Measurements from ENCODE around the gene DMRT3. TPM values are rescaled to one million over a fixed set of nuclear protein-coding genes. Genes with fewer than 3 reads are reported as not detected.

The DMRT3 gene
- total and polyA plus RNA-seq, 3 donors from 2014 or later: 6.3 to 11.8 (median 6.7) TPM

DNA sequence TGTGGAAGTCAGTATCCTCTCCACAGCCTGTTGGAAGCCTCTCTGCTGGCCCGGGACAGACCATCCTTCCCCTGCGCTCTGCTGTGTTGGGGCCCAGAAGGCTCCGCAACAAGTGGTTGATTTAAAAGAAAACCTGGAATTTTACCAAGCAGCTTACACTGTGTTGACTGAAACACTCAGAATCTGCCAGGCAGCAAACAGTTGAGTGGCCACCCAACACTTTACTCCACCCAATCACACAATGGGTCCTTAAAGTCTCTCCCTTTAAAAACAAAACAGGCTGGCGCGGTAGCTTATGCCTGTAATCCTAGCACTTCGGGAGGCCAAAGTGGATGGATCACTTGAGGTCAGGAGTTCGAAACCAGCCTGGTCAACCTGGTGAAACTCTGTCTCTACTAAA, 28.0 kb upstream of the DMRT3 start:
- WGBS, 2 donors: 83 to 94% methylated on average over 7 of the region's 7 CpGs
- Histone ChIP-seq H3K4me3 (no peak overlapping the region), H3K4me1 (no peaks in the 10 kb centered on the region), H3K9me3 (no peaks in the 10 kb centered on the region), H3K36me3 (ENCODE audit: low read depth, missing control alignments) (no peaks in the 10 kb centered on the region), H3K27ac (no peak overlapping the region), H3K27me3 (no peaks in the 10 kb centered on the region)
- intact Hi-C loops (cut with DNase I; ENCODE audit: low total_unique reads): no loop called here
- TF ChIP-seq POLR2A (IDR thresholded peaks at IDR 0.05): no peak
- TF ChIP-seq, protein P1, sequence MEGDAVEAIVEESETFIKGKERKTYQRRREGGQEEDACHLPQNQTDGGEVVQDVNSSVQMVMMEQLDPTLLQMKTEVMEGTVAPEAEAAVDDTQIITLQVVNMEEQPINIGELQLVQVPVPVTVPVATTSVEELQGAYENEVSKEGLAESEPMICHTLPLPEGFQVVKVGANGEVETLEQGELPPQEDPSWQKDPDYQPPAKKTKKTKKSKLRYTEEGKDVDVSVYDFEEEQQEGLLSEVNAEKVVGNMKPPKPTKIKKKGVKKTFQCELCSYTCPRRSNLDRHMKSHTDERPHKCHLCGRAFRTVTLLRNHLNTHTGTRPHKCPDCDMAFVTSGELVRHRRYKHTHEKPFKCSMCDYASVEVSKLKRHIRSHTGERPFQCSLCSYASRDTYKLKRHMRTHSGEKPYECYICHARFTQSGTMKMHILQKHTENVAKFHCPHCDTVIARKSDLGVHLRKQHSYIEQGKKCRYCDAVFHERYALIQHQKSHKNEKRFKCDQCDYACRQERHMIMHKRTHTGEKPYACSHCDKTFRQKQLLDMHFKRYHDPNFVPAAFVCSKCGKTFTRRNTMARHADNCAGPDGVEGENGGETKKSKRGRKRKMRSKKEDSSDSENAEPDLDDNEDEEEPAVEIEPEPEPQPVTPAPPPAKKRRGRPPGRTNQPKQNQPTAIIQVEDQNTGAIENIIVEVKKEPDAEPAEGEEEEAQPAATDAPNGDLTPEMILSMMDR (IDR thresholded peaks at IDR 0.05): no peak
- no peak for DNase-seq

DNA sequence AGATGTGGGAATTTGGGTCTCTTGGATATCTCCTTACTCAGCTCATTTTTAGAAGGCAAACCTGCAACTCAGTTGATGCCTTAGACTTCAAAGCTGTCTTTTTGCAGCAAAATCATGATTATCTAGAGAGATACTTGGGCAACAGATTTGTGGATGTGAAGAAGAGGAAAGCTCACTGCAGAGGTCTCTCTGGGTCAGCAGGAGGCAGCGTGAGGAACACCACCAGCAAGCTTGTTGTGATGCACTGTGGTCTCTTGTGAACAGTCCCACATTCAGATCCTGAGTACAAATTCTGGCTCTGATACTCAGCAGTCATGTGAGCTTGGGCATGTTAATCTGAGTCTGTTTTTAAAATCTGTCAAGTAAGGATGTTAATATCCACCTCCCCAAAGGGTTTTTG, 26.3 kb upstream of the DMRT3 start:
- TF ChIP-seq, protein P1 (IDR thresholded peaks at IDR 0.05): no peak
- TF ChIP-seq POLR2A (IDR thresholded peaks at IDR 0.05): no peak
- DNase-seq: no peak
- intact Hi-C loops (cut with DNase I; ENCODE audit: low total_unique reads): no loop called here
- no peak overlapping the region for H3K27ac ChIP-seq
- no peak overlapping the region for H3K4me3 ChIP-seq
- H3K4me1 ChIP-seq: no peaks in the 10 kb centered on the region
- no peaks in the 10 kb centered on the region for H3K36me3 ChIP-seq (ENCODE audit: low read depth, missing control alignments)
- no peaks in the 10 kb centered on the region for H3K9me3 ChIP-seq
- no peaks in the 10 kb centered on the region for H3K27me3 ChIP-seq
- 74 to 100% methylated on average over 1 of the region's 1 CpG for WGBS, 2 donors

DNA sequence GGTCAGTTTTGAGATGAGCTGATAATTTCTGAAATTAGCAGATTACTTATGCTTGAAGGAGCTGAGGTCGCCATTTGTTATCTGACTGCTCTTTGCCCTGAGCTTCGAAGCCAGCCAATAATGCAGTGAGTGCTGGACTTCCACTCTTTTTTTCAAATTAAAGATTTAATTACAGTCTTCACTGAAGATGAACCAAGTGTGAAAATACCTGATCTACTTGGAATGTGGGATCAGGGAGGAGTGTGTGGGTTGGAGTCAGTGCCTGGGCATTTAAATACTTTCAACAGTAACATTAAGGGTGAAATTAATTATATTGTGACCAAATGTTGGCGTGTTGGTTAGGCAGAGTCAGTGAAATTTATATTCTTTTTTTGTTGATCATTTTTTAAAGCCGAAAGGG, 23.9 kb upstream of the DMRT3 start:
- no peak overlapping the region for H3K27ac ChIP-seq
- WGBS, 2 donors: 46 to 61% methylated on average over 4 of the region's 4 CpGs
- H3K27me3 ChIP-seq: no peaks in the 10 kb centered on the region
- H3K9me3 ChIP-seq: no peaks in the 10 kb centered on the region
- intact Hi-C loops (cut with DNase I; ENCODE audit: low total_unique reads): no loop called here
- no peak overlapping the region for H3K4me3 ChIP-seq
- TF ChIP-seq POLR2A (IDR thresholded peaks at IDR 0.05): no peak
- TF ChIP-seq, protein P1 (IDR thresholded peaks at IDR 0.05): no peak
- H3K4me1 ChIP-seq: no peaks in the 10 kb centered on the region
- H3K36me3 ChIP-seq (ENCODE audit: low read depth, missing control alignments): no peaks in the 10 kb centered on the region
- no peak for DNase-seq

DNA sequence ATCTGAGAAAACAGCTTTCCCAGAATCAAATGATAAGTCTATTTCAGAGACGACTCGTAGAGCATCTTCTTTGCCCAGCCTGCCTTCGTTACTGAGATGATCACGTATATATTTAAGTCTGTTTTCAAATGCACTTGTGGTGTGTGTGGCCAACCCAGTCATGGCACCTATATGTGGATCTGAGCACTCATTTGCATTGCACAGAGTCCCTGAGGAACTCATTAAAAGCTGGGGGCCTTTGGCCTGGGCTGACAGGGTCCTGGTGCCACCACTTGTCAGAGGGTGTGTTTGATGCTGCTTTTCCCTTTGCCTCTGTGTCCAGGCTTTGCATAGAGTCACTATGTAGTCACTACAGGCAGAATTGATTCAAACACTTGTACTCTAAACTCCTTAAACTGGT, 17.4 kb upstream of the DMRT3 start:
- intact Hi-C loops (cut with DNase I; ENCODE audit: low total_unique reads): no loop called here
- no peak overlapping the region for H3K4me3 ChIP-seq
- 91 to 93% methylated on average over 4 of the region's 4 CpGs for WGBS, 2 donors
- DNase-seq: no peak
- H3K4me1 ChIP-seq: no peaks in the 10 kb centered on the region
- TF ChIP-seq, protein P1 (IDR thresholded peaks at IDR 0.05): no peak
- TF ChIP-seq POLR2A (IDR thresholded peaks at IDR 0.05): no peak
- no peak overlapping the region for H3K27ac ChIP-seq
- H3K9me3 ChIP-seq: no peaks in the 10 kb centered on the region
- no peaks in the 10 kb centered on the region for H3K27me3 ChIP-seq
- H3K36me3 ChIP-seq (ENCODE audit: low read depth, missing control alignments): no peaks in the 10 kb centered on the region

DNA sequence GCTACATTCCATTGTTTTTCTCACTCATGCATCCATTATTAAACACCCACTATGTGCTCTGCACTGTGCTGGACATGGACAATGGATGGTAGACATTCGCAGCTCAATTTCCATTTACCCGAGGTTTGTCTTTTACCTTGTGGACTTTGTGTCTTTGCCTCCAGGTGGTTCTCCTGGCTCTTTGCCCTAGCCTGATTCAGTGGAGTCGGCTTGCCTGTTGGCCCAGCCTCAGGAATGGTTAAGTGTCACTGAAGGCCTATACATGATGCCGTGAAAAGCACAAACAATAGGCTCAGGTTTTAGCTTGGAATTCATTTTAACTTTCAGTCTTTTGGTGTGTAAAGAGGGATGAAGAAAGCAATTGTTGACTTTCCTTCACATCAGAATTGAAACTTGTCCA, 16.5 kb upstream of the DMRT3 start:
- H3K9me3 ChIP-seq: no peaks in the 10 kb centered on the region
- 81 to 83% methylated on average over 4 of the region's 4 CpGs for WGBS, 2 donors
- no peak for DNase-seq
- H3K36me3 ChIP-seq (ENCODE audit: low read depth, missing control alignments): no peaks in the 10 kb centered on the region
- no peak overlapping the region for H3K27ac ChIP-seq
- H3K27me3 ChIP-seq: no peaks in the 10 kb centered on the region
- intact Hi-C loops (cut with DNase I; ENCODE audit: low total_unique reads): no loop called here
- TF ChIP-seq, protein P1 (IDR thresholded peaks at IDR 0.05): no peak
- no peak for TF ChIP-seq POLR2A (IDR thresholded peaks at IDR 0.05)
- H3K4me1 ChIP-seq: no peaks in the 10 kb centered on the region
- H3K4me3 ChIP-seq: no peak overlapping the region

All from testis (tissue), 3 donors.